Keratinocyte (primary cell): ENCODE results near the gene DEFB110. TPM values are rescaled to one million over a fixed set of nuclear protein-coding genes. Genes with fewer than 3 reads are reported as not detected.
A peak's percentile ranks its signal among the peaks of the same experiment; 100 is the strongest.

Source experiments
- DNase-seq: peaks from one replicate; pipeline ENCODE4 v3.0.0-alpha.2; 2011; ENCODE audit warnings: low read depth, missing footprints, low spot score
- FAIRE-seq: peaks from 2 replicates; lab custom pipeline; 2011; peaks lifted over from hg19 to GRCh38; lab: Jason Lieb, UNC
- H2AFZ ChIP-seq: 2 replicates; pipeline ENCODE4 v1.6.0; 2012; ENCODE audit warnings: low read length, control low read depth, inconsistent platforms; ENCODE audit not compliant: control insufficient read depth
- H3K27ac ChIP-seq: 2 replicates; pipeline ENCODE4 v1.5.1; 2011; ENCODE audit warnings: low read length; ENCODE audit not compliant: control insufficient read depth, insufficient read depth
- H3K27me3 ChIP-seq: 3 replicates; pipeline ENCODE4 v1.6.0; 2011; ENCODE audit warnings: low read length; ENCODE audit not compliant: control insufficient read depth, insufficient read depth; ENCODE audit errors: extremely low read depth
- H3K36me3 ChIP-seq, 2 experiments: 2 replicates in 1 of 2; 3 replicates in 1 of 2; pipeline ENCODE4 v1.5.1; 2011; ENCODE audit warnings: low read length in 2 of 2, mild to moderate bottlenecking in 1 of 2; ENCODE audit not compliant: control insufficient read depth in 2 of 2, insufficient read depth in 2 of 2; ENCODE audit errors: extremely low read depth in 1 of 2
- H3K4me1 ChIP-seq: 3 replicates; pipeline ENCODE4 v1.5.1; 2011; ENCODE audit warnings: low read length; ENCODE audit not compliant: control insufficient read depth, insufficient read depth; ENCODE audit errors: extremely low read depth
- H3K4me2 ChIP-seq: 3 replicates; pipeline ENCODE4 v1.6.0; 2011; ENCODE audit warnings: low read depth, low read length; ENCODE audit not compliant: control insufficient read depth, insufficient read depth; ENCODE audit errors: extremely low read depth
- H3K4me3 ChIP-seq, 3 experiments: fragments of 200-600 bp in 1 of 3; sonication (generic) in 1 of 3; 2 replicates in 2 of 3; 3 replicates in 1 of 3; pipeline ENCODE4 v1.5.1; 2011 to 2016; ENCODE audit warnings: low read length in 3 of 3, mild to moderate bottlenecking in 3 of 3, control low read depth in 2 of 3, inconsistent platforms in 1 of 3, low read depth in 1 of 3, mixed read lengths in 1 of 3, mixed run types in 1 of 3, moderate library complexity in 1 of 3; ENCODE audit not compliant: control insufficient read depth in 2 of 3, insufficient read depth in 2 of 3; ENCODE audit errors: extremely low read depth in 1 of 3
- H3K79me2 ChIP-seq: 2 replicates; pipeline ENCODE4 v1.6.0; 2012; ENCODE audit warnings: low read length; ENCODE audit not compliant: control insufficient read depth, insufficient read depth
- H3K9ac ChIP-seq: 3 replicates; pipeline ENCODE4 v1.6.0; 2011; ENCODE audit warnings: low read length; ENCODE audit not compliant: control insufficient read depth, insufficient read depth; ENCODE audit errors: extremely low read depth
- H3K9me1 ChIP-seq: 3 replicates; pipeline ENCODE4 v1.6.0; 2011; ENCODE audit warnings: low read length; ENCODE audit not compliant: control insufficient read depth, insufficient read depth; ENCODE audit errors: extremely low read depth
- H3K9me3 ChIP-seq: 2 replicates; pipeline ENCODE4 v1.5.1; 2012; ENCODE audit warnings: low read depth, low read length; ENCODE audit not compliant: control insufficient read depth
- H4K20me1 ChIP-seq: 3 replicates; pipeline ENCODE4 v1.6.0; 2011; ENCODE audit warnings: low read length; ENCODE audit not compliant: control insufficient read depth, insufficient read depth; ENCODE audit errors: extremely low read depth
- CTCF ChIP-seq, 3 experiments: IDR thresholded peaks in 1 of 3; conservative IDR thresholded peaks in 1 of 3; optimal IDR thresholded peaks in 1 of 3; 2 replicates in 2 of 3; 3 replicates in 1 of 3; pipeline versions ENCODE3 to v1.5.1; 2011; ENCODE audit warnings: low read length in 3 of 3, mild to moderate bottlenecking in 3 of 3, moderate library complexity in 2 of 3, control low read depth in 1 of 3, inconsistent platforms in 1 of 3; ENCODE audit not compliant: insufficient read depth in 2 of 3; ENCODE audit errors: extremely low read depth in 1 of 3
- EZH2 ChIP-seq: IDR thresholded peaks from one replicate; pipeline ENCODE4 v1.6.1; 2012; ENCODE audit warnings: inconsistent platforms, mild to moderate bottlenecking, low read length, moderate library complexity
- dilution Hi-C: fragments of 300-500 bp; cut with MboI; formaldehyde crosslinking; loops from one replicate; pipeline ENCODE4 v1.7.0; 2020; ENCODE audit warnings: low sequenced_read_pairs; ENCODE audit not compliant: extremely low pct_ligation_motif_present
- polyA plus RNA-seq, 5 experiments: library from polyadenylated mRNA; depleted of rRNA in 3 of 5; stranded (reverse) in 3 of 5; stranded (forward) in 1 of 5; unstranded in 1 of 5; fragments of >200 nt; gene quantifications; 1 replicate in 1 of 5; 2 replicates in 3 of 5; 3 replicates in 1 of 5; pipeline versions ENCODE4 v1.2.1 to v1.2.3, GENCODE V29; 2011 to 2012; ENCODE audit warnings: missing spikeins in 2 of 5, low read depth in 1 of 5, low replicate concordance in 1 of 5

Gene DEFB110
- polyA plus RNA-seq, 1 donor (not counting 4 experiments of a cell fraction or from before 2014, with no cell fraction given), result not detected

- DNase-seq (no peak), FAIRE-seq (no peak)
- Histone ChIP-seq H3K36me3 (no peaks in the 10 kb centered on the region), H3K4me2 (no peak within 1 kb of the TSS), H3K27ac (no peak within 1 kb of the TSS), H3K79me2 (no peaks in the 10 kb centered on the region), H3K4me1 (no peaks in the 10 kb centered on the region), H2AFZ (peak within 1 kb of the TSS; percentile 15), H4K20me1 (no peaks in the 10 kb centered on the region), H3K9me3 (no peaks in the 10 kb centered on the region), H3K27me3 (no peaks in the 10 kb centered on the region), H3K4me3 (no peak within 1 kb of the TSS), H3K9ac (no peak within 1 kb of the TSS), H3K9me1 (no peaks in the 10 kb centered on the region)
- TF ChIP-seq EZH2 (no peak), CTCF (optimal IDR thresholded peaks at IDR 0.05 in 1 of 3, IDR thresholded peaks at IDR 0.05 in 1 of 3, conservative IDR thresholded peaks at IDR 0.05 in 1 of 3; ENCODE audit: extremely low read depth in 1 of 3, insufficient read depth in 2 of 3, low read length in 3 of 3) (no peak)
- dilution Hi-C loops, result no loop called here
Measured at GRCh38 chr6:49969605-49970004, 52.2 kb downstream of the DEFB110 start, which contains the start of gene DEFB113. DEFB113 (minus strand) TSS chr6:49969625; CDS start chr6:49969625, 0 bp downstream.

Other genes with a start within 250 kb of the DEFB110 start
- not detected in 3 replicates for gene PGK2, start 234.7 kb downstream of the DEFB110 start, polyA plus RNA-seq
- gene CRISP1, start 155.5 kb downstream of the DEFB110 start, polyA plus RNA-seq, result not detected in 3 replicates
- not detected in 3 replicates for gene DEFB114, start 57.8 kb downstream of the DEFB110 start, polyA plus RNA-seq
- gene DEFB113, start 52.4 kb downstream of the DEFB110 start, polyA plus RNA-seq, result not detected in 3 replicates
- gene DEFB112, start 27.9 kb upstream of the DEFB110 start, polyA plus RNA-seq, result not detected in 3 replicates